Measurements from ENCODE around the gene MNX1. TPM values are rescaled to one million over a fixed set of nuclear protein-coding genes. Genes with fewer than 3 reads are reported as not detected.

MNX1 gene
- total and polyA plus RNA-seq, 9 of the 15 experiments (the other 6 are each of a cell fraction or from before 2014, with no cell fraction given) = 0.15 to 8.0 (median 1.4) TPM

DNA sequence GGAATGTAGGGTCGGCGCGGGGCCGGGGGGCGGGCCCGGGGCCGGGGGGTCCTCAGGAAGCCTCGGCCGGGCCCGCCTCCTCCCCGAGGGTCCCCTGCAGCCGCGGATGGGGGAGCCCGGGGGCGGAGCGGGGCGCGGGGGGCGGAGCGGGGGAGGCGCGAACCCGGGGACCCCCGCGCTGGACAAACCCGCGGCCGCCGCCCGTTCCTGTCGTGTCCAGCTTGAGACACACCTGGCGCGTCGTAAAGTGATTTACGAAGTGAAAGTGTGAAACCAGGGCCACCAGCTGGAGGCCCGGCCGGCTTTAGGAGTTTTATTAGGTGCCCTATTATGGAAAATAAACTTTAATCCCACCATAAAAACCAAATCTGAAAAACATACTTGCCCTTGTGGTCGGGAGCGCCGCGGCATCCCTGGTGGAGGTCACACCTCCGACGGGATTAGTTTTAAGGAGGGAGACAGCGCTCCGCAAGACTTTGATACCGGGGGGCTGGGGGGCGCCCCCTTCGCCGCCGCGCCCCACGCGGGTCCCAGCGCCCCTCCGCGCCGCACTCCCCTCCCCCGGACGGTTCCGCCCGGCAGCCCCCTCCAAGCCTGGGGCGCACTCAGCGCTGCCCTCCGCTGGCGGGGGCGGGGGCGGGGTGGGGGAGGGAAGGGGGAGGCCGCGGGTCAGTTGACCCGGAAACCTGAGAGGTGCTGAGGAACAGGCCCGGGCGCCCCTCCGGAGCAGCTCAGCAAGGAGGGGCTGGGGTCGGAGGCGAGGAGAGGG, 10.3 kb downstream of the MNX1 start (continued):
- TF ChIP-seq THRAP3 (IDR thresholded peaks at IDR 0.05; ENCODE audit: borderline replicate concordance) (no peak), RBBP5 (IDR thresholded peaks at IDR 0.05; ENCODE audit: borderline replicate concordance, insufficient read depth, low read length, poor library complexity, severe bottlenecking) (peak; percentile 26), FOXP4 (CRISPR knock-in tag; IDR thresholded peaks at IDR 0.05; ENCODE audit: borderline replicate concordance) (no peak), ZNF217 (CRISPR knock-in tag; IDR thresholded peaks at IDR 0.05) (no peak), PHB (CRISPR knock-in tag; IDR thresholded peaks at IDR 0.05) (0 out of 2 replicates have a peak, but pooled peaks have one; percentile 26), ETV5 (CRISPR knock-in tag; IDR thresholded peaks at IDR 0.05; ENCODE audit: low read depth) (no peak), SREBF1 (IDR thresholded peaks at IDR 0.05; ENCODE audit: borderline replicate concordance, low read depth, low read length) (no peak), MYBL2 (IDR thresholded peaks at IDR 0.05; ENCODE audit: low read depth) (no peak), MYBL2 (CRISPR knock-in tag; IDR thresholded peaks at IDR 0.05; ENCODE audit: borderline replicate concordance) (no peak), ZBTB8A (IDR thresholded peaks at IDR 0.05; ENCODE audit: partially characterized antibody) (no peak), TBL1XR1 (IDR thresholded peaks at IDR 0.05; ENCODE audit: low read length in 2 of 2) (no peak), HLTF (IDR thresholded peaks at IDR 0.05) (no peak), SUPT5H (IDR thresholded peaks at IDR 0.05) (no peak), SMARCB1 (IDR thresholded peaks at IDR 0.05; ENCODE audit: insufficient read length, low read depth) (no peak), NCOA6 (IDR thresholded peaks at IDR 0.05) (peak; percentile 37; the same call in 1 of the 2 replicates), MEF2A (IDR thresholded peaks at IDR 0.05; ENCODE audit: control insufficient read depth, low read depth, low read length) (peak; percentile 35; the same call in 1 of the 2 replicates), CCNT2 (IDR thresholded peaks at IDR 0.05; ENCODE audit: borderline replicate concordance, extremely low read depth, insufficient read length, low read depth, low read length) (peak; percentile 49)
- TF ChIP-seq, protein P1, sequence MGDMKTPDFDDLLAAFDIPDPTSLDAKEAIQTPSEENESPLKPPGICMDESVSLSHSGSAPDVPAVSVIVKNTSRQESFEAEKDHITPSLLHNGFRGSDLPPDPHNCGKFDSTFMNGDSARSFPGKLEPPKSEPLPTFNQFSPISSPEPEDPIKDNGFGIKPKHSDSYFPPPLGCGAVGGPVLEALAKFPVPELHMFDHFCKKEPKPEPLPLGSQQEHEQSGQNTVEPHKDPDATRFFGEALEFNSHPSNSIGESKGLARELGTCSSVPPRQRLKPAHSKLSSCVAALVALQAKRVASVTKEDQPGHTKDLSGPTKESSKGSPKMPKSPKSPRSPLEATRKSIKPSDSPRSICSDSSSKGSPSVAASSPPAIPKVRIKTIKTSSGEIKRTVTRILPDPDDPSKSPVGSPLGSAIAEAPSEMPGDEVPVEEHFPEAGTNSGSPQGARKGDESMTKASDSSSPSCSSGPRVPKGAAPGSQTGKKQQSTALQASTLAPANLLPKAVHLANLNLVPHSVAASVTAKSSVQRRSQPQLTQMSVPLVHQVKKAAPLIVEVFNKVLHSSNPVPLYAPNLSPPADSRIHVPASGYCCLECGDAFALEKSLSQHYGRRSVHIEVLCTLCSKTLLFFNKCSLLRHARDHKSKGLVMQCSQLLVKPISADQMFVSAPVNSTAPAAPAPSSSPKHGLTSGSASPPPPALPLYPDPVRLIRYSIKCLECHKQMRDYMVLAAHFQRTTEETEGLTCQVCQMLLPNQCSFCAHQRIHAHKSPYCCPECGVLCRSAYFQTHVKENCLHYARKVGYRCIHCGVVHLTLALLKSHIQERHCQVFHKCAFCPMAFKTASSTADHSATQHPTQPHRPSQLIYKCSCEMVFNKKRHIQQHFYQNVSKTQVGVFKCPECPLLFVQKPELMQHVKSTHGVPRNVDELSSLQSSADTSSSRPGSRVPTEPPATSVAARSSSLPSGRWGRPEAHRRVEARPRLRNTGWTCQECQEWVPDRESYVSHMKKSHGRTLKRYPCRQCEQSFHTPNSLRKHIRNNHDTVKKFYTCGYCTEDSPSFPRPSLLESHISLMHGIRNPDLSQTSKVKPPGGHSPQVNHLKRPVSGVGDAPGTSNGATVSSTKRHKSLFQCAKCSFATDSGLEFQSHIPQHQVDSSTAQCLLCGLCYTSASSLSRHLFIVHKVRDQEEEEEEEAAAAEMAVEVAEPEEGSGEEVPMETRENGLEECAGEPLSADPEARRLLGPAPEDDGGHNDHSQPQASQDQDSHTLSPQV (IDR thresholded peaks at IDR 0.05) = no peak
